ENCODE results near the gene PTPN7. TPM values are rescaled to one million over a fixed set of nuclear protein-coding genes. Genes with fewer than 3 reads are reported as not detected.

The PTPN7 gene
- total and polyA plus RNA-seq, 2 experiments from 2014 or later = 0.41 TPM; not detected in 1

DNA sequence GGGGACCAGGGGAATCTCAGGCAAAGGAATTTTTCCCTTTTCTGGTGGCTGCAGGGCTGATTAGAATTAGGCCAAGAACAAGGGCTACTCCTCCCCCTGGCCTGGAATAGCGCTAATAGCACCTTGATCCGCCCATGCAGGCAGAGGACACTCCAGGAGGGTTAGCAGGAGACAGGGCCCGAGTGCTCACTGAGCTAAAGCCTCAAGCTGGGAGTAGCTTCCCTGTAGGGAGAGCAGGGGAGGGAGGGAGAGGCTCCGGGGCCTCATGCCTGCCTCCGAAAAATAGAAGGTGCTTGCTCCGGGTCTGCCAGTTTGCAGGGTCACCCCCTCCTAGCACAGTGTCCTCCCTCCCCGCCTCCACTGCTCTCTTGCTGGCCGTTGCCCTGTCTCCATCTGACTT is 3.8 kb downstream of the PTPN7 start:
- no peaks in the 10 kb centered on the region for H3K36me3 ChIP-seq (replicated peaks; ENCODE audit: insufficient read depth, low read depth)
- H3K4me2 ChIP-seq = no peak overlapping the region
- H2AFZ ChIP-seq = no peak overlapping the region
- TF ChIP-seq EZH2 (IDR thresholded peaks at IDR 0.05; ENCODE audit: borderline replicate concordance) = no peak
- TF ChIP-seq EZH2phosphoT487 (IDR thresholded peaks at IDR 0.05; ENCODE audit: low read depth, severe bottlenecking, unreplicated experiment) = no peak
- TF ChIP-seq, protein P1, sequence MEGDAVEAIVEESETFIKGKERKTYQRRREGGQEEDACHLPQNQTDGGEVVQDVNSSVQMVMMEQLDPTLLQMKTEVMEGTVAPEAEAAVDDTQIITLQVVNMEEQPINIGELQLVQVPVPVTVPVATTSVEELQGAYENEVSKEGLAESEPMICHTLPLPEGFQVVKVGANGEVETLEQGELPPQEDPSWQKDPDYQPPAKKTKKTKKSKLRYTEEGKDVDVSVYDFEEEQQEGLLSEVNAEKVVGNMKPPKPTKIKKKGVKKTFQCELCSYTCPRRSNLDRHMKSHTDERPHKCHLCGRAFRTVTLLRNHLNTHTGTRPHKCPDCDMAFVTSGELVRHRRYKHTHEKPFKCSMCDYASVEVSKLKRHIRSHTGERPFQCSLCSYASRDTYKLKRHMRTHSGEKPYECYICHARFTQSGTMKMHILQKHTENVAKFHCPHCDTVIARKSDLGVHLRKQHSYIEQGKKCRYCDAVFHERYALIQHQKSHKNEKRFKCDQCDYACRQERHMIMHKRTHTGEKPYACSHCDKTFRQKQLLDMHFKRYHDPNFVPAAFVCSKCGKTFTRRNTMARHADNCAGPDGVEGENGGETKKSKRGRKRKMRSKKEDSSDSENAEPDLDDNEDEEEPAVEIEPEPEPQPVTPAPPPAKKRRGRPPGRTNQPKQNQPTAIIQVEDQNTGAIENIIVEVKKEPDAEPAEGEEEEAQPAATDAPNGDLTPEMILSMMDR (IDR thresholded peaks at IDR 0.05; ENCODE audit: poor library complexity) = no peak
- no peaks in the 10 kb centered on the region for H3K4me1 ChIP-seq (ENCODE audit: insufficient read depth)
- H3K79me2 ChIP-seq = no peaks in the 10 kb centered on the region
- 71% methylated on average over 7 of the region's 8 CpGs for WGBS (ENCODE audit: low lambda C conversion rate, missing lambda C conversion rate)
- H3K9me3 ChIP-seq (ENCODE audit: low read depth) = no peaks in the 10 kb centered on the region
- no peak for DNase-seq (ENCODE audit: low spot score)
- no peak overlapping the region for H3K27ac ChIP-seq
- no peak overlapping the region for H3K4me3 ChIP-seq
- H3K27me3 ChIP-seq = no peaks in the 10 kb centered on the region
- no peaks in the 10 kb centered on the region for H3K9me2 ChIP-seq (replicated peaks; ENCODE audit: insufficient read depth)
- H4K20me1 ChIP-seq (ENCODE audit: insufficient read depth, poor library complexity, severe bottlenecking) = no peaks in the 10 kb centered on the region

DNA sequence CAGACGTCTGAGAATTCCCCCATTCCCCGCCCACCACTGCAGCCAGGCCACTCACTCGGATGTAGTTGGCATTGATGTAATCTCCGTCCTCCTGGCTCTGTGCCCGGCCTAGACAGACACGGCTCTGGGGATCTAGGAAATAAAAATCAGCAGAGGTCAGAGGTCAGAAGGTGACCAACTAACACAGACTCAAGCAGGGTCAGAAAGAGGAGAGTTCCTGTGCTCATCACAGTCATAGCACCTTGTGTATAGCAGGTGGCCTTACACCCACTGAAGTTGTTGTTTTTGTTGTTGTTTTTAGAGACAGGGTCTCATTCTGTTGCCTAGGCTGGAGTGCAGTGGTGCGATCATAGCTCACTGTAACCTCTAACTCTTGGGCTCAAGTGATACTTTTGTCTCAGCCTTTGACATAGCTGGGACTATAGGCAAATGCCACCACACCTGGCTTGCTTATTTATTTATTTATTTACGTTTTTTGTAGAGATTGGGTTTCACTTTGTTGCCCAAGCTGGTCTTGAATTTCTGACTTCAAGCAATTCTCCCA is 4.9 kb downstream of the PTPN7 start:
- no peak for TF ChIP-seq EZH2phosphoT487 (IDR thresholded peaks at IDR 0.05; ENCODE audit: low read depth, severe bottlenecking, unreplicated experiment)
- TF ChIP-seq, protein P1 (IDR thresholded peaks at IDR 0.05; ENCODE audit: poor library complexity) = no peak
- no peak overlapping the region for H2AFZ ChIP-seq
- H3K9me2 ChIP-seq (replicated peaks; ENCODE audit: insufficient read depth) = no peaks in the 10 kb centered on the region
- H3K4me2 ChIP-seq = no peak overlapping the region
- no peaks in the 10 kb centered on the region for H3K9me3 ChIP-seq (ENCODE audit: low read depth)
- H3K4me3 ChIP-seq = no peak overlapping the region
- 68% methylated on average over 8 of the region's 8 CpGs for WGBS (ENCODE audit: low lambda C conversion rate, missing lambda C conversion rate)
- no peaks in the 10 kb centered on the region for H3K36me3 ChIP-seq (replicated peaks; ENCODE audit: insufficient read depth, low read depth)
- no peaks in the 10 kb centered on the region for H4K20me1 ChIP-seq (ENCODE audit: insufficient read depth, poor library complexity, severe bottlenecking)
- no peaks in the 10 kb centered on the region for H3K79me2 ChIP-seq
- peak; percentile 47 for DNase-seq (ENCODE audit: low spot score)
- H3K27ac ChIP-seq = no peak overlapping the region
- H3K27me3 ChIP-seq = no peaks in the 10 kb centered on the region
- no peaks in the 10 kb centered on the region for H3K4me1 ChIP-seq (ENCODE audit: insufficient read depth)

DNA sequence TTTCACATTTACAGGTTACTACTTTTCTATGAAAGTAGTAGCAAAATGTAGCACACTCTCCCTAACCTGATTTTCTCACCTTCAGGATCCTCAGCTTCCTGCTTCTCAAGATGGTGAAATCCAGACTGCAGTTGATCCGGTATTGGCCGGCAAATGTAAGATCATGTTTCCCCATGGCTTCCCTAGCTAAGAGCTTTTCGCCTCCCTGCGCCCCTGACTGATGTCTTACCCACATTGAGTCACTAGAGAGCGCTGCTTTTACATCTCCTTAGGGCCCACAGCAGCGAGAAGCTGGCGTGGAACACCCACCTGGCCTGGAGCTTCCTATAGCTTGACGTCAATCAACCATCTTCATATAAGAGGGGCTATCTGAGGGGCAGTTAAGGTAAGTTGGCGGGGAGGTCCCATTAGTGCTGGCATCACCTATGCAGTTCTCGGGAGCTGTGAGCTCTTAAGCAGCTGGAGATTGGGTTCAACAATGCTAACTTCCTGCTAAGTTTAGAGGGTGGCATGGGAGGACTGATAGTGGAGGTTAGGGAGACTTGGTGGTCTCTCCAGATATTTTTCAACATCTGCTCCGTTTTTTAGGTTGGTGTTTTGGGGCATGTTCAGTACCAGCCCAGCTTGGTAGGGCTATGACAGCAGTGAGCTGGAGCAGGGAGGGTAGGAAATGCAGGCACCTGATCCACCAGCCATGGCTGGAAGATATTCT is 5.5 kb downstream of the PTPN7 start:
- Histone ChIP-seq H3K27ac (no peak overlapping the region), H3K4me2 (no peak overlapping the region), H2AFZ (no peak overlapping the region), H3K27me3 (no peaks in the 10 kb centered on the region), H3K36me3 (replicated peaks; ENCODE audit: insufficient read depth, low read depth) (no peaks in the 10 kb centered on the region), H3K9me2 (replicated peaks; ENCODE audit: insufficient read depth) (no peaks in the 10 kb centered on the region), H4K20me1 (ENCODE audit: insufficient read depth, poor library complexity, severe bottlenecking) (no peaks in the 10 kb centered on the region), H3K4me3 (no peak overlapping the region), H3K79me2 (no peaks in the 10 kb centered on the region), H3K9me3 (ENCODE audit: low read depth) (no peaks in the 10 kb centered on the region), H3K4me1 (ENCODE audit: insufficient read depth) (no peaks in the 10 kb centered on the region)
- DNase-seq (ENCODE audit: low spot score) = peak; percentile 82
- TF ChIP-seq, protein P1 (IDR thresholded peaks at IDR 0.05; ENCODE audit: poor library complexity) = peak; percentile 55
- no peak for TF ChIP-seq EZH2phosphoT487 (IDR thresholded peaks at IDR 0.05; ENCODE audit: low read depth, severe bottlenecking, unreplicated experiment)
- WGBS (ENCODE audit: low lambda C conversion rate, missing lambda C conversion rate) = 26% methylated on average over 11 of the region's 11 CpGs
